GM12878 (cell line): ENCODE measurements around the gene ATP5ME. TPM values are rescaled to one million over a fixed set of nuclear protein-coding genes. Genes with fewer than 3 reads are reported as not detected.

Experiments used
- BACH1 ChIP-seq: fragments of 450-650 bp; IDR thresholded peaks from 2 replicates; pipeline ENCODE4 v1.6.1; 2017; ENCODE audit warnings: mild to moderate bottlenecking, borderline replicate concordance
- CBFB ChIP-seq: IDR thresholded peaks from 2 replicates; pipeline ENCODE4 v1.6.1; 2016; ENCODE audit warnings: antibody characterized with exemption, low read depth
- CHD4 ChIP-seq: fragments of 200-600 bp; sonication (generic); IDR thresholded peaks from 2 replicates; pipeline ENCODE4 v1.6.1; 2016; ENCODE audit warnings: mild to moderate bottlenecking
- DPF2 ChIP-seq: fragments of 450-650 bp; IDR thresholded peaks from 2 replicates; pipeline ENCODE4 v1.6.1; 2017; ENCODE audit warnings: mild to moderate bottlenecking
- E4F1 ChIP-seq: fragments of 450-650 bp; IDR thresholded peaks from 2 replicates; pipeline ENCODE4 v1.6.1; 2018; ENCODE audit warnings: borderline replicate concordance, mild to moderate bottlenecking; ENCODE audit not compliant: partially characterized antibody
- IRF4 ChIP-seq: IDR thresholded peaks from 2 replicates; pipeline ENCODE4 v1.6.1; 2011; ENCODE audit warnings: low read depth, low read length
- RCOR1 ChIP-seq: conservative IDR thresholded peaks from 2 replicates; pipeline ENCODE4 v1.6.1; 2012; ENCODE audit warnings: low read depth, low read length, improper control_type of control experiment
- SP1 ChIP-seq: IDR thresholded peaks from one replicate; pipeline ENCODE4 v1.6.1; 2011; ENCODE audit warnings: low read depth, low read length
- TCF12 ChIP-seq: IDR thresholded peaks from 2 replicates; pipeline ENCODE4 v1.6.1; 2011; ENCODE audit warnings: low read depth, mild to moderate bottlenecking, low read length
- WRNIP1 ChIP-seq: IDR thresholded peaks from 2 replicates; pipeline ENCODE4 v1.6.1; 2011; ENCODE audit warnings: low read depth, low read length, improper control_type of control experiment, borderline replicate concordance
- ZNF384 ChIP-seq: IDR thresholded peaks from 2 replicates; pipeline ENCODE4 v1.6.1; 2012; ENCODE audit warnings: low read depth, mild to moderate bottlenecking, low read length, improper control_type of control experiment, borderline replicate concordance
- polyA plus RNA-seq, 11 experiments: library from polyadenylated mRNA; depleted of rRNA in 4 of 11; unstranded in 6 of 11; stranded (reverse) in 5 of 11; fragments of >200 nt; fragmentation: Nextera tagmentation in 4 of 11; fragmentation: Illumina TruSeq in 1 of 11; extraction: Ambion mirVana in 4 of 11; extraction: Trizol in 1 of 11; gene quantifications; 1 replicate in 1 of 11; 2 replicates in 10 of 11; pipeline versions ENCODE4 v1.2.1 to v1.2.3, GENCODE V29; 2011 to 2016; ENCODE audit warnings: inconsistent platforms in 2 of 11, missing spikeins in 2 of 11, low read depth in 1 of 11
- total RNA-seq, 4 experiments: library from RNA; depleted of rRNA in 3 of 4; stranded (reverse); fragments of >200 nt in 3 of 4; fragmentation: Illumina TruSeq in 1 of 4; extraction: Trizol in 1 of 4; gene quantifications; 2 replicates each; pipeline versions ENCODE4 v1.2.1 to v1.2.3, GENCODE V29; 2013 to 2021
- TF ChIP-seq, protein P1 (sequence below): fragments of 450-650 bp; IDR thresholded peaks from 2 replicates; pipeline ENCODE4 v1.6.1; 2016; ENCODE audit warnings: mild to moderate bottlenecking
- TF ChIP-seq, protein P2 (sequence below), 3 experiments: IDR thresholded peaks in 2 of 3; conservative IDR thresholded peaks in 1 of 3; 2 replicates each; pipeline ENCODE4 v1.5.1; 2011; ENCODE audit warnings: low read depth in 3 of 3, low read length in 3 of 3, mild to moderate bottlenecking in 3 of 3, control low read depth in 2 of 3, moderate library complexity in 2 of 3, inconsistent platforms in 1 of 3, mixed read lengths in 1 of 3; ENCODE audit not compliant: control insufficient read depth in 2 of 3, insufficient read depth in 1 of 3; ENCODE audit errors: extremely low read depth in 1 of 3

The ATP5ME gene
- total and polyA plus RNA-seq, 10 of the 15 experiments (the other 5 are each of a cell fraction or from before 2014, with no cell fraction given) = 279 to 2,374 (median 509) TPM

DNA sequence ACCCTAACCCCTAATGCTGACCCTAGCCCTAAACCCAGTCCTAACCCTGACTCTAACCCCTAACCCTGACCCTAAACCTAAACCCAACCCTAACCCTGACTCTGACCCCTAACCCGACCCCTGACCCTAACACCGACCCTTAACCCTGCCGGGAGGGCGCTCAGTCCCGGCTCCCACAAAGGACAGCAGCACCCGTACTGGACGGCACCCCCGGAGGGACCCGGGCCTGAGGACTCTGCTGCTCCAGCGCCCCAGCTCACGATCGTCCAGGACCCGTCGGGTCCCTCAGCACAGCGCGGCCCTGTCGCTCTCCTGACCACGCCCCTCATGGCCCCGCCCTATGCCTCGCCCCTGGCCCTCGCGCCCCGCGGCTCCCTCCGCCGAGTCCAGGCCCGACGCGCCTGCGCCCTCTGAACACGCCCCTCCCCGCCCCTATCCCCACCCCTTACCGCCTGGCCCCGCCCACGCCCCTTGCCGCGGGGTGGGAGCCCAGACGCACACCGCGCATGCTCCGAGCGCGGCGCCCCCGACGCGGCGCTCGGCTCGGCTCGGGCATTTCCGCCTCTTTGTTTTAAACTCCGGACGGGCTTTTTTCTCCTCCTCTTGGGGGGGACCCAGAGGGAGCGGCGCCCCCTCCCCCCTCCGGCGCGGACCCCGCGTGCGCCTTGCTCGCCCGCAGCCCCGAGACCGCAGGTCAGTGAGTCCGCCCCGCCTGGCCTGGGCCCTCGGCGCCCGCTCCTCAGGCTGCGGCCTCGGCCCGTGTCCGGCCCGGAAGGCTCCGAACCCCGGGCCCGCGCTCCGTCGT lies 31.4 kb upstream of the ATP5ME start, which contains the start of gene PCGF3 (continued):
- no peak for TF ChIP-seq RCOR1
- TF ChIP-seq E4F1 = no peak
- TF ChIP-seq DPF2 = peak; percentile 65; the same call in 1 of the 2 replicates
- TF ChIP-seq SP1 = peak; percentile 41
- TF ChIP-seq WRNIP1 = no peak
- TF ChIP-seq CBFB = no peak
- TF ChIP-seq, protein P1, sequence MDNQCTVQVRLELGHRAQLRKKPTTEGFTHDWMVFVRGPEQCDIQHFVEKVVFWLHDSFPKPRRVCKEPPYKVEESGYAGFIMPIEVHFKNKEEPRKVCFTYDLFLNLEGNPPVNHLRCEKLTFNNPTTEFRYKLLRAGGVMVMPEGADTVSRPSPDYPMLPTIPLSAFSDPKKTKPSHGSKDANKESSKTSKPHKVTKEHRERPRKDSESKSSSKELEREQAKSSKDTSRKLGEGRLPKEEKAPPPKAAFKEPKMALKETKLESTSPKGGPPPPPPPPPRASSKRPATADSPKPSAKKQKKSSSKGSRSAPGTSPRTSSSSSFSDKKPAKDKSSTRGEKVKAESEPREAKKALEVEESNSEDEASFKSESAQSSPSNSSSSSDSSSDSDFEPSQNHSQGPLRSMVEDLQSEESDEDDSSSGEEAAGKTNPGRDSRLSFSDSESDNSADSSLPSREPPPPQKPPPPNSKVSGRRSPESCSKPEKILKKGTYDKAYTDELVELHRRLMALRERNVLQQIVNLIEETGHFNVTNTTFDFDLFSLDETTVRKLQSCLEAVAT = no peak
- no peak for TF ChIP-seq ZNF384
- peak; percentile 69 for TF ChIP-seq BACH1
- TF ChIP-seq, protein P2, sequence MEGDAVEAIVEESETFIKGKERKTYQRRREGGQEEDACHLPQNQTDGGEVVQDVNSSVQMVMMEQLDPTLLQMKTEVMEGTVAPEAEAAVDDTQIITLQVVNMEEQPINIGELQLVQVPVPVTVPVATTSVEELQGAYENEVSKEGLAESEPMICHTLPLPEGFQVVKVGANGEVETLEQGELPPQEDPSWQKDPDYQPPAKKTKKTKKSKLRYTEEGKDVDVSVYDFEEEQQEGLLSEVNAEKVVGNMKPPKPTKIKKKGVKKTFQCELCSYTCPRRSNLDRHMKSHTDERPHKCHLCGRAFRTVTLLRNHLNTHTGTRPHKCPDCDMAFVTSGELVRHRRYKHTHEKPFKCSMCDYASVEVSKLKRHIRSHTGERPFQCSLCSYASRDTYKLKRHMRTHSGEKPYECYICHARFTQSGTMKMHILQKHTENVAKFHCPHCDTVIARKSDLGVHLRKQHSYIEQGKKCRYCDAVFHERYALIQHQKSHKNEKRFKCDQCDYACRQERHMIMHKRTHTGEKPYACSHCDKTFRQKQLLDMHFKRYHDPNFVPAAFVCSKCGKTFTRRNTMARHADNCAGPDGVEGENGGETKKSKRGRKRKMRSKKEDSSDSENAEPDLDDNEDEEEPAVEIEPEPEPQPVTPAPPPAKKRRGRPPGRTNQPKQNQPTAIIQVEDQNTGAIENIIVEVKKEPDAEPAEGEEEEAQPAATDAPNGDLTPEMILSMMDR (IDR thresholded peaks at IDR 0.05 in 2 of 3, conservative IDR thresholded peaks at IDR 0.05 in 1 of 3; ENCODE audit: control insufficient read depth in 2 of 3, extremely low read depth in 1 of 3, insufficient read depth in 1 of 3, low read depth in 3 of 3, low read length in 3 of 3) = no peak
- TF ChIP-seq CHD4 = no peak
- no peak for TF ChIP-seq TCF12
- no peak for TF ChIP-seq IRF4
